Right hindlimb (tissue), 1 donor: ENCODE results near the gene CYGB.
A peak's percentile ranks its signal among the peaks of the same experiment; 100 is the strongest.

Experiments used
- DNase-seq: peaks from one replicate; pipeline ENCODE4 v3.0.0-alpha.2; 2018

CYGB gene

GRCh38 chr17:76549215-76549518 is 11.7 kb upstream of the CYGB start:
- DNase-seq: no peak

GRCh38 chr17:76548378-76549214 is 11.1 kb upstream of the CYGB start:
- DNase-seq: no peak

GRCh38 chr17:76547642-76548202 is 10.2 kb upstream of the CYGB start:
- DNase-seq: no peak

GRCh38 chr17:76547183-76547641 is 9.7 kb upstream of the CYGB start:
- DNase-seq: peak; percentile 78

GRCh38 chr17:76546556-76547182 is 9.2 kb upstream of the CYGB start:
- no peak for DNase-seq

- no peak for DNase-seq
These were observed 8.5 kb upstream of the CYGB start for GRCh38 chr17:76545918-76546555.

GRCh38 chr17:76544546-76545365 is 7.2 kb upstream of the CYGB start:
- DNase-seq: no peak

GRCh38 chr17:76543826-76544545 is 6.5 kb upstream of the CYGB start:
- DNase-seq: no peak

GRCh38 chr17:76543482-76543825 is 5.9 kb upstream of the CYGB start:
- no peak for DNase-seq

- DNase-seq: peak; percentile 17
These were observed 5.5 kb upstream of the CYGB start for GRCh38 chr17:76542984-76543383.

- peak; percentile 9 for DNase-seq
These were observed 5.1 kb upstream of the CYGB start for GRCh38 chr17:76542566-76542971.

GRCh38 chr17:76541739-76542454 is 4.4 kb upstream of the CYGB start:
- no peak for DNase-seq

GRCh38 chr17:76540381-76541300 is 3.1 kb upstream of the CYGB start:
- peak; percentile 97 for DNase-seq

- peak; percentile 20 for DNase-seq
These were observed 2.2 kb upstream of the CYGB start, which contains the start of gene PRCD for GRCh38 chr17:76539631-76540271. PRCD (plus strand) TSS chr17:76540044; CDS start chr17:76540142, 98 bp downstream.

GRCh38 chr17:76538941-76539570 is 1.5 kb upstream of the CYGB start:
- peak; percentile 2 for DNase-seq

- DNase-seq: peak; percentile 36
These were observed 897 bp upstream of the CYGB start for GRCh38 chr17:76538281-76538931.

GRCh38 chr17:76537288-76537577 is 276 bp downstream of the CYGB start:
- DNase-seq: no peak

GRCh38 chr17:76536511-76537287 is 810 bp downstream of the CYGB start:
- no peak for DNase-seq
